Measurements from ENCODE around the gene DOCK10.

Gene DOCK10

GRCh38 chr2:225017713-225018112 is 24.6 kb downstream of the DOCK10 start:
- DNase-seq (ENCODE audit: low read depth) = no peak
- TF ChIP-seq CTCF (IDR thresholded peaks at IDR 0.05; ENCODE audit: low read depth, low read length) (no peak), MYC (IDR thresholded peaks at IDR 0.05; ENCODE audit: low read depth, low read length) (no peak), POLR2A (IDR thresholded peaks at IDR 0.05; ENCODE audit: extremely low read depth, insufficient read length) (no peak), MAX (IDR thresholded peaks at IDR 0.05; ENCODE audit: low read depth, low read length) (no peak)
- no peak overlapping the region for H3K4me3 ChIP-seq (ENCODE audit: low read depth, low read length)

- TF ChIP-seq POLR2A (IDR thresholded peaks at IDR 0.05; ENCODE audit: extremely low read depth, insufficient read length) (no peak), MAX (IDR thresholded peaks at IDR 0.05; ENCODE audit: low read depth, low read length) (no peak), MYC (IDR thresholded peaks at IDR 0.05; ENCODE audit: low read depth, low read length) (no peak)
- no peak overlapping the region for H3K4me3 ChIP-seq (ENCODE audit: low read depth, low read length)
- DNase-seq (ENCODE audit: low read depth) = no peak
Observed at GRCh38 chr2:225017098-225017685, 25.1 kb downstream of the DOCK10 start.

GRCh38 chr2:225013425-225014365 is 28.6 kb downstream of the DOCK10 start:
- no peak overlapping the region for H3K4me3 ChIP-seq (ENCODE audit: low read depth, low read length)
- DNase-seq (ENCODE audit: low read depth) = no peak
- TF ChIP-seq CTCF (IDR thresholded peaks at IDR 0.05; ENCODE audit: low read depth, low read length) (no peak), MYC (IDR thresholded peaks at IDR 0.05; ENCODE audit: low read depth, low read length) (no peak), POLR2A (IDR thresholded peaks at IDR 0.05; ENCODE audit: extremely low read depth, insufficient read length) (no peak), MAX (IDR thresholded peaks at IDR 0.05; ENCODE audit: low read depth, low read length) (no peak)

DNA sequence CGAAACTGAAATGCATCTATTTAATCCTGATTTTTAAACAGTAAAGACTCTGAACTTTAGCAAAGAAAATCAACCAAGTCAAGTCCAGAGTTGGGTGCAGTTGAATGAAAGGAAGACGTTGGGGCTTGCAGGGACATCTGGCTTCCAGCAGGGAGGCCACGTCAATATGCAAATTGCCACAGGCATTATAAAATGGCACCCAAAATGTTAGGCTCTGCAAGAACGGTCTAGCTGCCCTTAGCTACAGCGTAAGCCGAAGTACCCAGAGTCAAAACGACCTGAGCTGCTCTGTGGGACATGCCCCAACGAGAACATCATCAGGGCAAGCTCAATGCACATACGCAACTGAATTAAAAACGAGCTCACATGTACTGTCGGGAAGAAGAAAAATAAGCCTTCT is 30.7 kb downstream of the DOCK10 start:
- TF ChIP-seq POLR2A (IDR thresholded peaks at IDR 0.05; ENCODE audit: extremely low read depth, insufficient read length) (no peak), MYC (IDR thresholded peaks at IDR 0.05; ENCODE audit: low read depth, low read length) (no peak)
- H3K4me3 ChIP-seq (ENCODE audit: low read depth, low read length) = no peak overlapping the region
- no peak for DNase-seq (ENCODE audit: low read depth)

- no peak overlapping the region for H3K4me3 ChIP-seq (ENCODE audit: low read depth, low read length)
- TF ChIP-seq CTCF (IDR thresholded peaks at IDR 0.05; ENCODE audit: low read depth, low read length) = no peak
- DNase-seq (ENCODE audit: low read depth) = no peak
Observed at GRCh38 chr2:225010804-225011203, 31.5 kb downstream of the DOCK10 start.

GRCh38 chr2:225009768-225010167 is 32.5 kb downstream of the DOCK10 start:
- no peak for DNase-seq (ENCODE audit: low read depth)
- TF ChIP-seq POLR2A (IDR thresholded peaks at IDR 0.05; ENCODE audit: extremely low read depth, insufficient read length) = no peak
- no peak for TF ChIP-seq MYC (IDR thresholded peaks at IDR 0.05; ENCODE audit: low read depth, low read length)
- TF ChIP-seq MAX (IDR thresholded peaks at IDR 0.05; ENCODE audit: low read depth, low read length) = no peak
- no peak for TF ChIP-seq CTCF (IDR thresholded peaks at IDR 0.05; ENCODE audit: low read depth, low read length)

More at GRCh38 chr2:225009768-225010167, 32.5 kb downstream of the DOCK10 start:
- H3K4me3 ChIP-seq (ENCODE audit: low read depth, low read length) = no peak overlapping the region
